GM12878 (cell line): Measurements from ENCODE around the gene STX16.

Experiments
- CEBPB ChIP-seq, 2 experiments: fragments of 150-350 bp in 1 of 2; IDR thresholded peaks; 2 replicates each; pipeline ENCODE4 v1.6.1; 2012 to 2014; ENCODE audit warnings: low read depth in 2 of 2, low read length in 2 of 2, borderline replicate concordance in 1 of 2, inconsistent platforms in 1 of 2
- CTCF ChIP-seq, 3 experiments: IDR thresholded peaks in 2 of 3; conservative IDR thresholded peaks in 1 of 3; 2 replicates each; pipeline ENCODE4 v1.5.1; 2011; ENCODE audit warnings: low read depth in 3 of 3, low read length in 3 of 3, mild to moderate bottlenecking in 3 of 3, control low read depth in 2 of 3, moderate library complexity in 2 of 3, inconsistent platforms in 1 of 3, mixed read lengths in 1 of 3; ENCODE audit not compliant: control insufficient read depth in 2 of 3, insufficient read depth in 1 of 3; ENCODE audit errors: extremely low read depth in 1 of 3
- EZH2 ChIP-seq: IDR thresholded peaks from 2 replicates; pipeline ENCODE4 v1.6.1; 2012; ENCODE audit warnings: low read depth, mild to moderate bottlenecking, control low read depth, inconsistent platforms, low read length, borderline replicate concordance; ENCODE audit not compliant: control insufficient read depth
- MEF2A ChIP-seq: IDR thresholded peaks from 2 replicates; pipeline ENCODE4 v1.6.1; 2011; ENCODE audit warnings: low read depth, mild to moderate bottlenecking, low read length, moderate library complexity; ENCODE audit not compliant: insufficient read depth
- PAX8 ChIP-seq: fragments of 450-650 bp; IDR thresholded peaks from 2 replicates; pipeline ENCODE4 v1.6.1; 2017; ENCODE audit warnings: mild to moderate bottlenecking, moderate library complexity
- PBX3 ChIP-seq: IDR thresholded peaks from 2 replicates; pipeline ENCODE4 v1.6.1; 2011; ENCODE audit warnings: mild to moderate bottlenecking, low read depth, low read length, moderate library complexity; ENCODE audit not compliant: insufficient replicate concordance
- POLR2A ChIP-seq: IDR thresholded peaks from 2 replicates; pipeline ENCODE4 v1.6.1; 2011; ENCODE audit warnings: low read depth, mild to moderate bottlenecking, low read length
- REST ChIP-seq: IDR thresholded peaks from 2 replicates; pipeline ENCODE4 v1.6.1; 2012; ENCODE audit warnings: mild to moderate bottlenecking, low read depth, low read length
- TBL1XR1 ChIP-seq: IDR thresholded peaks from 2 replicates; pipeline ENCODE4 v1.6.1; 2012; ENCODE audit warnings: low read depth, low read length, improper control_type of control experiment
- ZNF622 ChIP-seq: fragments of 450-650 bp; IDR thresholded peaks from 2 replicates; pipeline ENCODE4 v1.6.1; 2017; ENCODE audit warnings: mild to moderate bottlenecking, inconsistent platforms
- TF ChIP-seq, protein P1 (sequence below): fragments of 450-650 bp; IDR thresholded peaks from 2 replicates; pipeline ENCODE4 v1.6.1; 2017; ENCODE audit warnings: mild to moderate bottlenecking, low read depth, inconsistent platforms; ENCODE audit not compliant: poor library complexity, severe bottlenecking

GRCh38 chr20:58668901-58669286 is 17.8 kb downstream of the STX16 start:
- TF ChIP-seq CTCF (IDR thresholded peaks at IDR 0.05 in 2 of 3, conservative IDR thresholded peaks at IDR 0.05 in 1 of 3; ENCODE audit: control insufficient read depth in 2 of 3, extremely low read depth in 1 of 3, insufficient read depth in 1 of 3, low read depth in 3 of 3, low read length in 3 of 3) (no peak), MEF2A (no peak), REST (no peak), PBX3 (no peak), PAX8 (no peak), TBL1XR1 (no peak), POLR2A (no peak), ZNF622 (no peak), CEBPB (IDR thresholded peaks at IDR 0.05; ENCODE audit: borderline replicate concordance in 1 of 2, low read depth in 2 of 2, low read length in 2 of 2) (no peak), EZH2 (no peak)
- TF ChIP-seq, protein P1, sequence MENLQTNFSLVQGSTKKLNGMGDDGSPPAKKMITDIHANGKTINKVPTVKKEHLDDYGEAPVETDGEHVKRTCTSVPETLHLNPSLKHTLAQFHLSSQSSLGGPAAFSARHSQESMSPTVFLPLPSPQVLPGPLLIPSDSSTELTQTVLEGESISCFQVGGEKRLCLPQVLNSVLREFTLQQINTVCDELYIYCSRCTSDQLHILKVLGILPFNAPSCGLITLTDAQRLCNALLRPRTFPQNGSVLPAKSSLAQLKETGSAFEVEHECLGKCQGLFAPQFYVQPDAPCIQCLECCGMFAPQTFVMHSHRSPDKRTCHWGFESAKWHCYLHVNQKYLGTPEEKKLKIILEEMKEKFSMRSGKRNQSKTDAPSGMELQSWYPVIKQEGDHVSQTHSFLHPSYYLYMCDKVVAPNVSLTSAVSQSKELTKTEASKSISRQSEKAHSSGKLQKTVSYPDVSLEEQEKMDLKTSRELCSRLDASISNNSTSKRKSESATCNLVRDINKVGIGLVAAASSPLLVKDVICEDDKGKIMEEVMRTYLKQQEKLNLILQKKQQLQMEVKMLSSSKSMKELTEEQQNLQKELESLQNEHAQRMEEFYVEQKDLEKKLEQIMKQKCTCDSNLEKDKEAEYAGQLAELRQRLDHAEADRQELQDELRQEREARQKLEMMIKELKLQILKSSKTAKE: no peak
